H1 (cell line): ENCODE data around the gene CHAT.

ENCODE experiments used
- BRCA1 ChIP-seq: IDR thresholded peaks from 2 replicates; pipeline ENCODE4 v1.6.1; 2012; ENCODE audit warnings: low read depth, low read length, improper control_type of control experiment
- KDM4A ChIP-seq: IDR thresholded peaks from one replicate; pipeline ENCODE4 v1.7.1; 2012; ENCODE audit warnings: low read depth, mild to moderate bottlenecking, moderate library complexity, low read length, inconsistent platforms; ENCODE audit not compliant: severe bottlenecking
- POLR2A ChIP-seq, 2 experiments: IDR thresholded peaks; 1 replicate in 1 of 2; 2 replicates in 1 of 2; pipeline ENCODE4 v1.6.1; 2011; ENCODE audit warnings: low read depth in 2 of 2, low read length in 2 of 2, mild to moderate bottlenecking in 2 of 2; ENCODE audit errors: control extremely low read depth in 1 of 2
- POLR2AphosphoS5 ChIP-seq: IDR thresholded peaks from 2 replicates; pipeline ENCODE4 v1.6.1; 2011; ENCODE audit warnings: low read depth, low read length
- RFX5 ChIP-seq: IDR thresholded peaks from 2 replicates; pipeline ENCODE4 v1.6.1; 2011; ENCODE audit warnings: low read depth, low read length, improper control_type of control experiment, borderline replicate concordance
- SP1 ChIP-seq: IDR thresholded peaks from 2 replicates; pipeline ENCODE4 v1.6.1; 2011; ENCODE audit warnings: low read depth, low read length
- TBP ChIP-seq: IDR thresholded peaks from 2 replicates; pipeline ENCODE4 v1.6.1; 2011; ENCODE audit warnings: low read depth, low read length, improper control_type of control experiment
- TF ChIP-seq, protein P1 (sequence below), 3 experiments: IDR thresholded peaks; 1 replicate in 2 of 3; 2 replicates in 1 of 3; pipeline versions ENCODE4 v1.5.1 to v1.6.1; 2011; ENCODE audit warnings: low read length in 3 of 3, mild to moderate bottlenecking in 3 of 3, inconsistent platforms in 2 of 3, low read depth in 1 of 3, moderate library complexity in 1 of 3; ENCODE audit not compliant: insufficient read depth in 1 of 3; ENCODE audit errors: control extremely low read depth in 1 of 3
- TF ChIP-seq, protein P2 (sequence below): IDR thresholded peaks from 2 replicates; pipeline ENCODE4 v1.6.1; 2012; ENCODE audit warnings: inconsistent platforms
- TF ChIP-seq, protein P3 (sequence below): fragments of 300-600 bp; sonication (generic); IDR thresholded peaks from 2 replicates; pipeline ENCODE4 v1.7.1; 2012; ENCODE audit warnings: low read length, moderate library complexity, mild to moderate bottlenecking, inconsistent platforms; ENCODE audit not compliant: insufficient replicate concordance

DNA sequence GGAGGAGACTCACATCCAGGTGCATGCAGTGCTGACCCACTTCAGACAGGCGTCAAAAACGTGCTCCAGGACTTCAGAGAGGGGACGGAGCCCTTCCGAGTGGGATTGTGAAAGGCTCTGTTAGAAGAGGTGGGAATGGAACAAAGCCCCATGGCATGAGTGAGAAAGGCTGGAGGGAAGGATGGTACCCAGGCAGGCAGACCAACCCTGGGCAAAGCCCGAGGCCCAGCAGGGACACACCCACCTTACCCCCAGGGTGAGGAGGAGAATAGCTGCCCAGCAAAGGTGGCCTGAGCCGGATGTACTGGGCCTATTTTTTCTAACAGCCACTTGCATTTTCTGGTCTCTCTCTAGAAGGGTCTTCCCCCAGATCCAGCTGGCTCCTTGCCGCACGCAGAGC, 14.8 kb downstream of the CHAT start:
- TF ChIP-seq, protein P1, sequence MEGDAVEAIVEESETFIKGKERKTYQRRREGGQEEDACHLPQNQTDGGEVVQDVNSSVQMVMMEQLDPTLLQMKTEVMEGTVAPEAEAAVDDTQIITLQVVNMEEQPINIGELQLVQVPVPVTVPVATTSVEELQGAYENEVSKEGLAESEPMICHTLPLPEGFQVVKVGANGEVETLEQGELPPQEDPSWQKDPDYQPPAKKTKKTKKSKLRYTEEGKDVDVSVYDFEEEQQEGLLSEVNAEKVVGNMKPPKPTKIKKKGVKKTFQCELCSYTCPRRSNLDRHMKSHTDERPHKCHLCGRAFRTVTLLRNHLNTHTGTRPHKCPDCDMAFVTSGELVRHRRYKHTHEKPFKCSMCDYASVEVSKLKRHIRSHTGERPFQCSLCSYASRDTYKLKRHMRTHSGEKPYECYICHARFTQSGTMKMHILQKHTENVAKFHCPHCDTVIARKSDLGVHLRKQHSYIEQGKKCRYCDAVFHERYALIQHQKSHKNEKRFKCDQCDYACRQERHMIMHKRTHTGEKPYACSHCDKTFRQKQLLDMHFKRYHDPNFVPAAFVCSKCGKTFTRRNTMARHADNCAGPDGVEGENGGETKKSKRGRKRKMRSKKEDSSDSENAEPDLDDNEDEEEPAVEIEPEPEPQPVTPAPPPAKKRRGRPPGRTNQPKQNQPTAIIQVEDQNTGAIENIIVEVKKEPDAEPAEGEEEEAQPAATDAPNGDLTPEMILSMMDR (IDR thresholded peaks at IDR 0.05; ENCODE audit: control extremely low read depth in 1 of 3, insufficient read depth in 1 of 3, low read depth in 1 of 3, low read length in 3 of 3): no peak
- TF ChIP-seq KDM4A: no peak
- no peak for TF ChIP-seq POLR2A (IDR thresholded peaks at IDR 0.05; ENCODE audit: control extremely low read depth in 1 of 2, low read depth in 2 of 2, low read length in 2 of 2)
- TF ChIP-seq POLR2AphosphoS5: no peak
- TF ChIP-seq SP1: no peak
- no peak for TF ChIP-seq BRCA1
- no peak for TF ChIP-seq RFX5
- TF ChIP-seq, protein P2, sequence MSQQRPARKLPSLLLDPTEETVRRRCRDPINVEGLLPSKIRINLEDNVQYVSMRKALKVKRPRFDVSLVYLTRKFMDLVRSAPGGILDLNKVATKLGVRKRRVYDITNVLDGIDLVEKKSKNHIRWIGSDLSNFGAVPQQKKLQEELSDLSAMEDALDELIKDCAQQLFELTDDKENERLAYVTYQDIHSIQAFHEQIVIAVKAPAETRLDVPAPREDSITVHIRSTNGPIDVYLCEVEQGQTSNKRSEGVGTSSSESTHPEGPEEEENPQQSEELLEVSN: no peak
- no peak for TF ChIP-seq TBP
- TF ChIP-seq, protein P3, sequence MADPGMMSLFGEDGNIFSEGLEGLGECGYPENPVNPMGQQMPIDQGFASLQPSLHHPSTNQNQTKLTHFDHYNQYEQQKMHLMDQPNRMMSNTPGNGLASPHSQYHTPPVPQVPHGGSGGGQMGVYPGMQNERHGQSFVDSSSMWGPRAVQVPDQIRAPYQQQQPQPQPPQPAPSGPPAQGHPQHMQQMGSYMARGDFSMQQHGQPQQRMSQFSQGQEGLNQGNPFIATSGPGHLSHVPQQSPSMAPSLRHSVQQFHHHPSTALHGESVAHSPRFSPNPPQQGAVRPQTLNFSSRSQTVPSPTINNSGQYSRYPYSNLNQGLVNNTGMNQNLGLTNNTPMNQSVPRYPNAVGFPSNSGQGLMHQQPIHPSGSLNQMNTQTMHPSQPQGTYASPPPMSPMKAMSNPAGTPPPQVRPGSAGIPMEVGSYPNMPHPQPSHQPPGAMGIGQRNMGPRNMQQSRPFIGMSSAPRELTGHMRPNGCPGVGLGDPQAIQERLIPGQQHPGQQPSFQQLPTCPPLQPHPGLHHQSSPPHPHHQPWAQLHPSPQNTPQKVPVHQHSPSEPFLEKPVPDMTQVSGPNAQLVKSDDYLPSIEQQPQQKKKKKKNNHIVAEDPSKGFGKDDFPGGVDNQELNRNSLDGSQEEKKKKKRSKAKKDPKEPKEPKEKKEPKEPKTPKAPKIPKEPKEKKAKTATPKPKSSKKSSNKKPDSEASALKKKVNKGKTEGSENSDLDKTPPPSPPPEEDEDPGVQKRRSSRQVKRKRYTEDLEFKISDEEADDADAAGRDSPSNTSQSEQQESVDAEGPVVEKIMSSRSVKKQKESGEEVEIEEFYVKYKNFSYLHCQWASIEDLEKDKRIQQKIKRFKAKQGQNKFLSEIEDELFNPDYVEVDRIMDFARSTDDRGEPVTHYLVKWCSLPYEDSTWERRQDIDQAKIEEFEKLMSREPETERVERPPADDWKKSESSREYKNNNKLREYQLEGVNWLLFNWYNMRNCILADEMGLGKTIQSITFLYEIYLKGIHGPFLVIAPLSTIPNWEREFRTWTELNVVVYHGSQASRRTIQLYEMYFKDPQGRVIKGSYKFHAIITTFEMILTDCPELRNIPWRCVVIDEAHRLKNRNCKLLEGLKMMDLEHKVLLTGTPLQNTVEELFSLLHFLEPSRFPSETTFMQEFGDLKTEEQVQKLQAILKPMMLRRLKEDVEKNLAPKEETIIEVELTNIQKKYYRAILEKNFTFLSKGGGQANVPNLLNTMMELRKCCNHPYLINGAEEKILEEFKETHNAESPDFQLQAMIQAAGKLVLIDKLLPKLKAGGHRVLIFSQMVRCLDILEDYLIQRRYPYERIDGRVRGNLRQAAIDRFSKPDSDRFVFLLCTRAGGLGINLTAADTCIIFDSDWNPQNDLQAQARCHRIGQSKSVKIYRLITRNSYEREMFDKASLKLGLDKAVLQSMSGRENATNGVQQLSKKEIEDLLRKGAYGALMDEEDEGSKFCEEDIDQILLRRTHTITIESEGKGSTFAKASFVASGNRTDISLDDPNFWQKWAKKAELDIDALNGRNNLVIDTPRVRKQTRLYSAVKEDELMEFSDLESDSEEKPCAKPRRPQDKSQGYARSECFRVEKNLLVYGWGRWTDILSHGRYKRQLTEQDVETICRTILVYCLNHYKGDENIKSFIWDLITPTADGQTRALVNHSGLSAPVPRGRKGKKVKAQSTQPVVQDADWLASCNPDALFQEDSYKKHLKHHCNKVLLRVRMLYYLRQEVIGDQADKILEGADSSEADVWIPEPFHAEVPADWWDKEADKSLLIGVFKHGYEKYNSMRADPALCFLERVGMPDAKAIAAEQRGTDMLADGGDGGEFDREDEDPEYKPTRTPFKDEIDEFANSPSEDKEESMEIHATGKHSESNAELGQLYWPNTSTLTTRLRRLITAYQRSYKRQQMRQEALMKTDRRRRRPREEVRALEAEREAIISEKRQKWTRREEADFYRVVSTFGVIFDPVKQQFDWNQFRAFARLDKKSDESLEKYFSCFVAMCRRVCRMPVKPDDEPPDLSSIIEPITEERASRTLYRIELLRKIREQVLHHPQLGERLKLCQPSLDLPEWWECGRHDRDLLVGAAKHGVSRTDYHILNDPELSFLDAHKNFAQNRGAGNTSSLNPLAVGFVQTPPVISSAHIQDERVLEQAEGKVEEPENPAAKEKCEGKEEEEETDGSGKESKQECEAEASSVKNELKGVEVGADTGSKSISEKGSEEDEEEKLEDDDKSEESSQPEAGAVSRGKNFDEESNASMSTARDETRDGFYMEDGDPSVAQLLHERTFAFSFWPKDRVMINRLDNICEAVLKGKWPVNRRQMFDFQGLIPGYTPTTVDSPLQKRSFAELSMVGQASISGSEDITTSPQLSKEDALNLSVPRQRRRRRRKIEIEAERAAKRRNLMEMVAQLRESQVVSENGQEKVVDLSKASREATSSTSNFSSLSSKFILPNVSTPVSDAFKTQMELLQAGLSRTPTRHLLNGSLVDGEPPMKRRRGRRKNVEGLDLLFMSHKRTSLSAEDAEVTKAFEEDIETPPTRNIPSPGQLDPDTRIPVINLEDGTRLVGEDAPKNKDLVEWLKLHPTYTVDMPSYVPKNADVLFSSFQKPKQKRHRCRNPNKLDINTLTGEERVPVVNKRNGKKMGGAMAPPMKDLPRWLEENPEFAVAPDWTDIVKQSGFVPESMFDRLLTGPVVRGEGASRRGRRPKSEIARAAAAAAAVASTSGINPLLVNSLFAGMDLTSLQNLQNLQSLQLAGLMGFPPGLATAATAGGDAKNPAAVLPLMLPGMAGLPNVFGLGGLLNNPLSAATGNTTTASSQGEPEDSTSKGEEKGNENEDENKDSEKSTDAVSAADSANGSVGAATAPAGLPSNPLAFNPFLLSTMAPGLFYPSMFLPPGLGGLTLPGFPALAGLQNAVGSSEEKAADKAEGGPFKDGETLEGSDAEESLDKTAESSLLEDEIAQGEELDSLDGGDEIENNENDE: no peak
